Measurements from ENCODE around the gene ELOVL5. TPM values are rescaled to one million over a fixed set of nuclear protein-coding genes. Genes with fewer than 3 reads are reported as not detected.
A peak's percentile ranks its signal among the peaks of the same experiment; 100 is the strongest.

ELOVL5 gene
- total RNA-seq, 1 donor from 2014 or later, result 72.4 TPM

GRCh38 chr6:53366128-53366641 lies 17.4 kb upstream of the ELOVL5 start:
- DNase-seq, result no peak
- H3K27me3 ChIP-seq (ENCODE audit: low read depth), result no peaks in the 10 kb centered on the region
- H3K4me1 ChIP-seq, result peaks cover 6% of the 10 kb centered on the region
- no peak for ATAC-seq
- no peak overlapping the region for H3K27ac ChIP-seq
- no peak overlapping the region for H3K4me3 ChIP-seq
- H3K9me3 ChIP-seq, result no peaks in the 10 kb centered on the region
- intact Hi-C loops (cut with DNase I), result no loop called here
- no peak for TF ChIP-seq CTCF (IDR thresholded peaks at IDR 0.05)
- no peaks in the 10 kb centered on the region for H3K36me3 ChIP-seq

- Histone ChIP-seq H3K9me3 (no peaks in the 10 kb centered on the region), H3K4me3 (no peak overlapping the region), H3K36me3 (no peaks in the 10 kb centered on the region), H3K4me1 (peaks cover 19% of the 10 kb centered on the region), H3K27ac (no peak overlapping the region), H3K27me3 (ENCODE audit: low read depth) (no peaks in the 10 kb centered on the region)
- DNase-seq (no peak), ATAC-seq (no peak)
- no peak for TF ChIP-seq CTCF (IDR thresholded peaks at IDR 0.05)
- intact Hi-C loops (cut with DNase I), result no loop called here
Observed at GRCh38 chr6:53363341-53364079, 14.8 kb upstream of the ELOVL5 start.

- DNase-seq, result peak; percentile 93
- TF ChIP-seq CTCF (IDR thresholded peaks at IDR 0.05), result no peak
- H3K27ac ChIP-seq, result peak overlapping the region; percentile 8
- peaks cover 25% of the 10 kb centered on the region for H3K4me1 ChIP-seq
- no peaks in the 10 kb centered on the region for H3K36me3 ChIP-seq
- ATAC-seq, result peak; percentile 54 to 58
- H3K4me3 ChIP-seq, result no peak overlapping the region
- H3K9me3 ChIP-seq, result no peaks in the 10 kb centered on the region
- no peaks in the 10 kb centered on the region for H3K27me3 ChIP-seq (ENCODE audit: low read depth)
- intact Hi-C loops (cut with DNase I), result no loop called here
Observed at GRCh38 chr6:53361549-53362031, 12.8 kb upstream of the ELOVL5 start.

- no peaks in the 10 kb centered on the region for H3K27me3 ChIP-seq (ENCODE audit: low read depth)
- no peaks in the 10 kb centered on the region for H3K36me3 ChIP-seq
- no peak for TF ChIP-seq CTCF (IDR thresholded peaks at IDR 0.05)
- no peaks in the 10 kb centered on the region for H3K9me3 ChIP-seq
- peak overlapping the region; percentile 68 for H3K4me3 ChIP-seq
- peak overlapping the region; percentile 93 for H3K27ac ChIP-seq
- DNase-seq (no peak), ATAC-seq (peak; percentile 16 to 43)
- peaks cover 25% of the 10 kb centered on the region for H3K4me1 ChIP-seq
- intact Hi-C loops (cut with DNase I), result no loop called here
Observed at GRCh38 chr6:53360093-53360912, 11.6 kb upstream of the ELOVL5 start.

- intact Hi-C loops (cut with DNase I), result no loop called here
- no peak for TF ChIP-seq CTCF (IDR thresholded peaks at IDR 0.05)
- H3K27me3 ChIP-seq (ENCODE audit: low read depth), result no peaks in the 10 kb centered on the region
- ATAC-seq (no peak), DNase-seq (no peak)
- no peaks in the 10 kb centered on the region for H3K36me3 ChIP-seq
- no peaks in the 10 kb centered on the region for H3K9me3 ChIP-seq
- peak overlapping the region; percentile 93 for H3K27ac ChIP-seq
- peaks cover 25% of the 10 kb centered on the region for H3K4me1 ChIP-seq
- peak overlapping the region; percentile 68 for H3K4me3 ChIP-seq
Observed at GRCh38 chr6:53359843-53360092, 11.0 kb upstream of the ELOVL5 start.
